SK-N-SH treated with all-trans-retinoic acid at 6 μM for 48 hours (cell line): ENCODE measurements around the gene FREY1.

Experiments
- TOX ChIP-seq: fragments of 250-450 bp; sonication (Bioruptor Pico); IDR thresholded peaks from 2 replicates; pipeline ENCODE4 v1.8.0; 2021; ENCODE audit warnings: mild to moderate bottlenecking, moderate library complexity, borderline replicate concordance
- ZNF8 ChIP-seq: fragments of 450-650 bp; formaldehyde crosslinking; IDR thresholded peaks from 2 replicates; pipeline ENCODE4 v1.5.0; 2020; ENCODE audit warnings: mild to moderate bottlenecking, moderate library complexity
- TF ChIP-seq, protein P1 (sequence below): fragments of 250-450 bp; sonication (Bioruptor Pico); IDR thresholded peaks from 2 replicates; pipeline ENCODE4 v1.8.0; 2021; ENCODE audit warnings: low read depth, mild to moderate bottlenecking, moderate library complexity, borderline replicate concordance
- TF ChIP-seq, protein P2 (sequence below): fragments of 250-450 bp; sonication (Bioruptor Pico); IDR thresholded peaks from 2 replicates; pipeline ENCODE4 v1.8.0; 2020; ENCODE audit warnings: mild to moderate bottlenecking, moderate library complexity, borderline replicate concordance

DNA sequence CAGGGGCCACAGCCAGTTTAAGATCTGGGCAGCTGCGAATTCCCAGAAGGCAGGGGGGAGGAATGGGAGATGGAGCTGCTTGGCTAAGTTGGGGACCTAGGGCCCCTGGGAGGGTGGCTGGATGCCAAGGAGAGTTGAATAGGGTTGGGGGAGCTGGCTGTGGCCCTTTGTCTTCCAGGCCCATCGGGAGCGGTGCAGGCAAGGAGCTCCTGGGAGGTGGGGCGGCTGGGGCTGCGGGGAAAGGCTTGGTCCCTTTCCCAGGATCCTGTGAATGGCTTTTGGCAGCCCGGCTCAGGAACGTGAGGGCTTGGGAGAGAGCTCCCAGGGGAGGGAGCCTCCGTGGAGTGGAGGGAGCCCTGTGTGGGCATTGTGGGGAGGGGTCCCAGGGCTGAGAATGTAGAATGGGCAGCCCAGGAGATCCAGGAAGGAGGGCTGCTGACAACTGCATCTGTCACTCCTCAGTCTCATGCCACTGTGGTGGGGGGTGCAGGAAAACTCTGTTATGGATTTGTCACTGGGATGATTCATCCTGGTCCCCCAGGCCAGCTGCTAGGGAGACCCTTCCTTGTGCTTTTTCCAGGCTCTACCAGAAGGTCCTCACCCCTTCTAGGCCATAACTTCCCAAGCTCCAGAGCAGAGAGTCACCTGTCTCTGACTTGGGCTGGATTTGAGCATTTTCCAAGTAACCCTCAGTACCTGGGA lies 6.0 kb downstream of the FREY1 start:
- TF ChIP-seq TOX (CRISPR knock-in tag) (no peak), ZNF8 (CRISPR knock-in tag) (no peak)
- TF ChIP-seq, protein P1, sequence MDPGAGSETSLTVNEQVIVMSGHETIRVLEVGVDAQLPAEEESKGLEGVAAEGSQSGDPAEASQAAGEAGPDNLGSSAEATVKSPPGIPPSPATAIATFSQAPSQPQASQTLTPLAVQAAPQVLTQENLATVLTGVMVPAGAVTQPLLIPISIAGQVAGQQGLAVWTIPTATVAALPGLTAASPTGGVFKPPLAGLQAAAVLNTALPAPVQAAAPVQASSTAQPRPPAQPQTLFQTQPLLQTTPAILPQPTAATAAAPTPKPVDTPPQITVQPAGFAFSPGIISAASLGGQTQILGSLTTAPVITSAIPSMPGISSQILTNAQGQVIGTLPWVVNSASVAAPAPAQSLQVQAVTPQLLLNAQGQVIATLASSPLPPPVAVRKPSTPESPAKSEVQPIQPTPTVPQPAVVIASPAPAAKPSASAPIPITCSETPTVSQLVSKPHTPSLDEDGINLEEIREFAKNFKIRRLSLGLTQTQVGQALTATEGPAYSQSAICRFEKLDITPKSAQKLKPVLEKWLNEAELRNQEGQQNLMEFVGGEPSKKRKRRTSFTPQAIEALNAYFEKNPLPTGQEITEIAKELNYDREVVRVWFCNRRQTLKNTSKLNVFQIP: no peak
- TF ChIP-seq, protein P2, sequence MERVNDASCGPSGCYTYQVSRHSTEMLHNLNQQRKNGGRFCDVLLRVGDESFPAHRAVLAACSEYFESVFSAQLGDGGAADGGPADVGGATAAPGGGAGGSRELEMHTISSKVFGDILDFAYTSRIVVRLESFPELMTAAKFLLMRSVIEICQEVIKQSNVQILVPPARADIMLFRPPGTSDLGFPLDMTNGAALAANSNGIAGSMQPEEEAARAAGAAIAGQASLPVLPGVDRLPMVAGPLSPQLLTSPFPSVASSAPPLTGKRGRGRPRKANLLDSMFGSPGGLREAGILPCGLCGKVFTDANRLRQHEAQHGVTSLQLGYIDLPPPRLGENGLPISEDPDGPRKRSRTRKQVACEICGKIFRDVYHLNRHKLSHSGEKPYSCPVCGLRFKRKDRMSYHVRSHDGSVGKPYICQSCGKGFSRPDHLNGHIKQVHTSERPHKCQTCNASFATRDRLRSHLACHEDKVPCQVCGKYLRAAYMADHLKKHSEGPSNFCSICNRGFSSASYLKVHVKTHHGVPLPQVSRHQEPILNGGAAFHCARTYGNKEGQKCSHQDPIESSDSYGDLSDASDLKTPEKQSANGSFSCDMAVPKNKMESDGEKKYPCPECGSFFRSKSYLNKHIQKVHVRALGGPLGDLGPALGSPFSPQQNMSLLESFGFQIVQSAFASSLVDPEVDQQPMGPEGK: no peak
